NCI-H1694 treated with DMSO at 0.1 percent for 48 hours (cell line): ENCODE data around the gene FBL.

Experiments
- DNase-seq: peaks from one replicate; lab custom pipeline; 2025; lab: John Stamatoyannopoulos, UW

Gene FBL

GRCh38 chr19:39842693-39843435 lies 3.3 kb downstream of the FBL start:
- no peak for DNase-seq

GRCh38 chr19:39841041-39841440 lies 5.1 kb downstream of the FBL start:
- DNase-seq = no peak

GRCh38 chr19:39840492-39840891 lies 5.7 kb downstream of the FBL start:
- no peak for DNase-seq

- DNase-seq = no peak
Observed at GRCh38 chr19:39839678-39840327, 6.4 kb downstream of the FBL start.

GRCh38 chr19:39838569-39838968 lies 7.6 kb downstream of the FBL start:
- DNase-seq = no peak

- no peak for DNase-seq
Observed at GRCh38 chr19:39837978-39838377, 8.2 kb downstream of the FBL start.

- DNase-seq = no peak
Observed at GRCh38 chr19:39834287-39834841, 11.8 kb downstream of the FBL start.

GRCh38 chr19:39833464-39834286 lies 12.5 kb downstream of the FBL start, which contains the start of gene DYRK1B:
TSS of gene DYRK1B (minus strand) at chr19:39834162. CDS start at chr19:39831867, 2,295 bp downstream.
- DNase-seq = peak; percentile 70

GRCh38 chr19:39833160-39833463 lies 13.1 kb downstream of the FBL start:
- no peak for DNase-seq

GRCh38 chr19:39832341-39833083 lies 13.7 kb downstream of the FBL start:
- DNase-seq = no peak

GRCh38 chr19:39831679-39832078 lies 14.5 kb downstream of the FBL start:
- no peak for DNase-seq

- DNase-seq = no peak
Observed at GRCh38 chr19:39830847-39831246, 15.3 kb downstream of the FBL start.

GRCh38 chr19:39830406-39830805 lies 15.8 kb downstream of the FBL start:
- no peak for DNase-seq

GRCh38 chr19:39829702-39830275 lies 16.4 kb downstream of the FBL start:
- DNase-seq = no peak

GRCh38 chr19:39828654-39829032 lies 17.5 kb downstream of the FBL start:
- DNase-seq = no peak

GRCh38 chr19:39828015-39828653 lies 18.0 kb downstream of the FBL start:
- no peak for DNase-seq

GRCh38 chr19:39827216-39827615 lies 19.0 kb downstream of the FBL start:
- DNase-seq = no peak

- DNase-seq = no peak
Observed at GRCh38 chr19:39826311-39826945, 19.8 kb downstream of the FBL start.

- DNase-seq = no peak
Observed at GRCh38 chr19:39825531-39826076, 20.6 kb downstream of the FBL start.

GRCh38 chr19:39825093-39825463 lies 21.1 kb downstream of the FBL start:
- no peak for DNase-seq
